Stimulated activated CD8-positive, alpha-beta memory T cell treated with anti-CD3 and anti-CD28 coated beads, Interleukin-7, amount 100 ng/mL, for 48 hours (primary cell): ENCODE data around the gene PPP1R18.
"Not testable (repeated sequence)": the region's sequence is repeated elsewhere in the genome, so short reads cannot be mapped to it uniquely, and the experiment has no call there.

Experiments
- DNase-seq, 2 donors: peaks; one replicate each; pipeline ENCODE4 v3.0.0-alpha.2; 2020; ENCODE audit warnings: low read depth in 1 of 2; ENCODE audit errors: extremely low read depth in 1 of 2

The PPP1R18 gene

GRCh38 chr6:30720738-30721197 is 34.3 kb upstream of the PPP1R18 start:
- DNase-seq, result no peak

- peak; percentile 92 to 93 for DNase-seq
Observed at GRCh38 chr6:30719791-30720737, 33.6 kb upstream of the PPP1R18 start, which contains the start of gene TUBB. TSS of gene TUBB (plus strand) at chr6:30720352. CDS start at chr6:30720507, 155 bp downstream.

GRCh38 chr6:30719356-30719755 is 32.9 kb upstream of the PPP1R18 start:
- DNase-seq, result no peak

GRCh38 chr6:30717845-30718720 is 31.6 kb upstream of the PPP1R18 start:
- DNase-seq, result not testable (repeated sequence)

- peak; percentile 99 to 100 for DNase-seq
Observed at GRCh38 chr6:30717129-30717844, 30.8 kb upstream of the PPP1R18 start, which contains the start of gene MDC1. TSS of gene MDC1 (minus strand) at chr6:30717281. CDS start at chr6:30715175, 2,106 bp downstream.

GRCh38 chr6:30716879-30717128 is 30.4 kb upstream of the PPP1R18 start:
- no peak for DNase-seq

- no peak for DNase-seq
Observed at GRCh38 chr6:30714263-30714662, 27.8 kb upstream of the PPP1R18 start.

GRCh38 chr6:30712441-30712945 is 26.0 kb upstream of the PPP1R18 start:
- no peak for DNase-seq

GRCh38 chr6:30711758-30712380 is 25.4 kb upstream of the PPP1R18 start:
- DNase-seq, result no peak

GRCh38 chr6:30709101-30709868 is 22.8 kb upstream of the PPP1R18 start:
- DNase-seq, result no peak

- no peak for DNase-seq
Observed at GRCh38 chr6:30707281-30707850, 20.9 kb upstream of the PPP1R18 start.

- no peak for DNase-seq
Observed at GRCh38 chr6:30705620-30706019, 19.2 kb upstream of the PPP1R18 start.

GRCh38 chr6:30703821-30704220 is 17.4 kb upstream of the PPP1R18 start:
- no peak for DNase-seq

GRCh38 chr6:30703011-30703410 is 16.6 kb upstream of the PPP1R18 start:
- no peak for DNase-seq

GRCh38 chr6:30700340-30700739 is 13.9 kb upstream of the PPP1R18 start:
- no peak for DNase-seq

- DNase-seq, result no peak
Observed at GRCh38 chr6:30696432-30696831, 10.0 kb upstream of the PPP1R18 start.

GRCh38 chr6:30691208-30691847 is 4.9 kb upstream of the PPP1R18 start:
- no peak for DNase-seq

GRCh38 chr6:30690403-30691207 is 4.2 kb upstream of the PPP1R18 start, which contains the start of gene NRM:
TSS of gene NRM (minus strand) at chr6:30690984. CDS start at chr6:30690974, 10 bp downstream.
- DNase-seq, result peak; percentile 51 to 66
